ENCODE results near the gene IFI44L. TPM values are rescaled to one million over a fixed set of nuclear protein-coding genes. Genes with fewer than 3 reads are reported as not detected.

Gene IFI44L
- total RNA-seq, 1 donor: 49.2 TPM

GRCh38 chr1:78620666-78621065 is 418 bp downstream of the IFI44L start:
- Histone ChIP-seq H3K36me3 (ENCODE audit: insufficient read depth, low read length) (no peaks in the 10 kb centered on the region), H3K4me1 (ENCODE audit: insufficient read depth, low read length) (peaks cover 14% of the 10 kb centered on the region), H3K27me3 (ENCODE audit: insufficient read depth, low read length) (no peaks in the 10 kb centered on the region), H3K4me2 (ENCODE audit: insufficient read depth, low read length) (peak overlapping the region; percentile 94), H3K79me2 (ENCODE audit: insufficient read depth, low read length) (peaks cover 7% of the 10 kb centered on the region), H2AFZ (ENCODE audit: low read length) (peak overlapping the region; percentile 80), H3K9me3 (ENCODE audit: low read depth, low read length) (no peaks in the 10 kb centered on the region), H3K27ac (ENCODE audit: low read depth, low read length) (peak overlapping the region; percentile 75), H4K20me1 (ENCODE audit: insufficient read depth, low read length) (no peaks in the 10 kb centered on the region), H3K4me3 (ENCODE audit: insufficient read depth, low read length) (peak overlapping the region; percentile 69)
- DNase-seq (ENCODE audit: insufficient read length, low spot score, missing footprints): no peak
- no peak for TF ChIP-seq CTCF (IDR thresholded peaks at IDR 0.05; ENCODE audit: extremely low read depth, low read depth, low read length)

- H3K27ac ChIP-seq (ENCODE audit: low read depth, low read length): no peak overlapping the region
- H3K36me3 ChIP-seq (ENCODE audit: insufficient read depth, low read length): no peaks in the 10 kb centered on the region
- peaks cover 14% of the 10 kb centered on the region for H3K4me1 ChIP-seq (ENCODE audit: insufficient read depth, low read length)
- no peak for TF ChIP-seq CTCF (IDR thresholded peaks at IDR 0.05; ENCODE audit: extremely low read depth, low read depth, low read length)
- H4K20me1 ChIP-seq (ENCODE audit: insufficient read depth, low read length): no peaks in the 10 kb centered on the region
- H3K4me3 ChIP-seq (ENCODE audit: insufficient read depth, low read length): no peak overlapping the region
- no peaks in the 10 kb centered on the region for H3K9me3 ChIP-seq (ENCODE audit: low read depth, low read length)
- no peaks in the 10 kb centered on the region for H3K27me3 ChIP-seq (ENCODE audit: insufficient read depth, low read length)
- H3K79me2 ChIP-seq (ENCODE audit: insufficient read depth, low read length): peaks cover 7% of the 10 kb centered on the region
- no peak overlapping the region for H3K4me2 ChIP-seq (ENCODE audit: insufficient read depth, low read length)
- DNase-seq (ENCODE audit: insufficient read length, low spot score, missing footprints): no peak
- H2AFZ ChIP-seq (ENCODE audit: low read length): peak overlapping the region; percentile 6
These were observed 2.3 kb downstream of the IFI44L start for GRCh38 chr1:78622548-78622947.

- no peaks in the 10 kb centered on the region for H3K27me3 ChIP-seq (ENCODE audit: insufficient read depth, low read length)
- peaks cover 10% of the 10 kb centered on the region for H3K4me1 ChIP-seq (ENCODE audit: insufficient read depth, low read length)
- no peak overlapping the region for H2AFZ ChIP-seq (ENCODE audit: low read length)
- H3K36me3 ChIP-seq (ENCODE audit: insufficient read depth, low read length): no peaks in the 10 kb centered on the region
- H3K4me2 ChIP-seq (ENCODE audit: insufficient read depth, low read length): no peak overlapping the region
- peaks cover 7% of the 10 kb centered on the region for H3K79me2 ChIP-seq (ENCODE audit: insufficient read depth, low read length)
- no peaks in the 10 kb centered on the region for H3K9me3 ChIP-seq (ENCODE audit: low read depth, low read length)
- TF ChIP-seq CTCF (IDR thresholded peaks at IDR 0.05; ENCODE audit: extremely low read depth, low read depth, low read length): no peak
- H3K4me3 ChIP-seq (ENCODE audit: insufficient read depth, low read length): no peak overlapping the region
- DNase-seq (ENCODE audit: insufficient read length, low spot score, missing footprints): no peak
- no peaks in the 10 kb centered on the region for H4K20me1 ChIP-seq (ENCODE audit: insufficient read depth, low read length)
- H3K27ac ChIP-seq (ENCODE audit: low read depth, low read length): no peak overlapping the region
These were observed 3.8 kb downstream of the IFI44L start for GRCh38 chr1:78624035-78624434.

GRCh38 chr1:78627321-78627720 is 7.1 kb downstream of the IFI44L start:
- DNase-seq (ENCODE audit: insufficient read length, low spot score, missing footprints): no peak
- Histone ChIP-seq H3K27ac (ENCODE audit: low read depth, low read length) (no peak overlapping the region), H3K4me2 (ENCODE audit: insufficient read depth, low read length) (no peak overlapping the region), H3K4me1 (ENCODE audit: insufficient read depth, low read length) (no peaks in the 10 kb centered on the region), H4K20me1 (ENCODE audit: insufficient read depth, low read length) (no peaks in the 10 kb centered on the region), H2AFZ (ENCODE audit: low read length) (no peak overlapping the region), H3K36me3 (ENCODE audit: insufficient read depth, low read length) (no peaks in the 10 kb centered on the region), H3K9me3 (ENCODE audit: low read depth, low read length) (no peaks in the 10 kb centered on the region), H3K27me3 (ENCODE audit: insufficient read depth, low read length) (no peaks in the 10 kb centered on the region), H3K4me3 (ENCODE audit: insufficient read depth, low read length) (no peak overlapping the region), H3K79me2 (ENCODE audit: insufficient read depth, low read length) (peaks cover under 1% of the 10 kb centered on the region)
- TF ChIP-seq CTCF (IDR thresholded peaks at IDR 0.05; ENCODE audit: extremely low read depth, low read depth, low read length): no peak

All from osteoblast (primary cell).